NT2/D1 (cell line): ENCODE measurements around the gene PTGR2.

Experiments
- SUZ12 ChIP-seq: IDR thresholded peaks from 2 replicates; pipeline ENCODE4 v1.6.1; 2011; ENCODE audit not compliant: insufficient read length, insufficient read depth; ENCODE audit errors: extremely low read depth
- YY1 ChIP-seq: IDR thresholded peaks from 2 replicates; pipeline ENCODE4 v1.6.1; 2011; ENCODE audit not compliant: insufficient read length, insufficient read depth

GRCh38 chr14:73815849-73816248 lies 35.8 kb upstream of the PTGR2 start:
- TF ChIP-seq SUZ12 = no peak
- no peak for TF ChIP-seq YY1
